Small intestine (tissue), 7 donors: ENCODE data around the gene EMC7. TPM values are rescaled to one million over a fixed set of nuclear protein-coding genes. Genes with fewer than 3 reads are reported as not detected.

Experiments used
- DNase-seq, 2 donors: peaks; one replicate each; pipeline versions ENCODE4 v3.0.0 to v3.0.0-alpha.2; 2013
- FAIRE-seq: peaks from 2 replicates; lab custom pipeline; 2012; peaks lifted over from hg19 to GRCh38; lab: Jason Lieb, UNC
- H3K27ac ChIP-seq, 3 donors: one replicate each; pipeline ENCODE4 v1.5.1; 2013; ENCODE audit warnings: low read length in 2 of 3, mild to moderate bottlenecking in 2 of 3, control low read depth in 1 of 3, inconsistent platforms in 1 of 3, low read depth in 1 of 3, moderate library complexity in 1 of 3
- H3K27me3 ChIP-seq, 3 donors: one replicate each; pipeline ENCODE4 v1.6.1; 2013; ENCODE audit warnings: low read length in 3 of 3, inconsistent platforms in 1 of 3; ENCODE audit not compliant: control insufficient read depth in 3 of 3, insufficient read depth in 3 of 3
- H3K36me3 ChIP-seq, 3 donors: one replicate each; pipeline ENCODE4 v1.6.1; 2013; ENCODE audit warnings: low read length in 3 of 3, inconsistent platforms in 1 of 3, low read depth in 1 of 3, mild to moderate bottlenecking in 1 of 3, moderate library complexity in 1 of 3; ENCODE audit not compliant: control insufficient read depth in 3 of 3, insufficient read depth in 2 of 3
- H3K4me1 ChIP-seq, 3 donors: one replicate each; pipeline ENCODE4 v1.6.1; 2013; ENCODE audit warnings: low read length in 2 of 3, inconsistent platforms in 1 of 3, low read depth in 1 of 3, mild to moderate bottlenecking in 1 of 3, moderate library complexity in 1 of 3; ENCODE audit not compliant: control insufficient read depth in 3 of 3, insufficient read depth in 2 of 3
- H3K4me3 ChIP-seq, 3 donors: one replicate each; pipeline ENCODE4 v1.5.1; 2013; ENCODE audit warnings: low read length in 3 of 3, control low read depth in 1 of 3, inconsistent platforms in 1 of 3, low read depth in 1 of 3, mild to moderate bottlenecking in 1 of 3, moderate library complexity in 1 of 3
- H3K9me3 ChIP-seq, 2 donors: one replicate each; pipeline ENCODE4 v1.6.1; 2013; ENCODE audit warnings: low read depth in 1 of 2, low read length in 1 of 2; ENCODE audit not compliant: control insufficient read depth in 2 of 2, insufficient read depth in 1 of 2
- WGBS, 3 donors: extraction: QIAGEN DNeasy Blood & Tissue Kit; methylation state at CpG; one replicate each; pipeline ENCODE4 v1.1.7; 2013; 5-methylcytosine and 5-hydroxymethylcytosine counted together
- polyA plus RNA-seq, 4 donors: library from polyadenylated mRNA; stranded (reverse) in 3 of 4; unstranded in 1 of 4; fragments of 200-250 nt in 3 of 4; fragments of 120-200 nt in 1 of 4; gene quantifications; one replicate each; pipeline versions ENCODE4 v1.2.1 to v1.2.3, GENCODE V29; 2013
- donor health status: healthy with polysubstance abuse.
- donor health status: control.
- donor health status: control.
- donor health status: Bipolar disorder and iron deficiency.
- donor health status: healthy.

EMC7 gene
- polyA plus RNA-seq, 4 donors: 38.7 to 86.1 (median 46.6) TPM

GRCh38 chr15:34109797-34110663 is 8.4 kb upstream of the EMC7 start:
- 66 to 71% (median 71%) methylated on average over 5 of the region's 5 CpGs for WGBS, 3 donors
- Histone ChIP-seq H3K4me1 (no peaks in the 10 kb centered on the region), H3K27me3 (peaks cover 0 to 3% (median 0%) of the 10 kb centered on the region in 3 donors), H3K4me3 (no peak overlapping the region), H3K27ac (no peak overlapping the region), H3K36me3 (no peaks in the 10 kb centered on the region), H3K9me3 (no peaks in the 10 kb centered on the region)
- DNase-seq: peak in 1 of 2 donors; percentile 31
- no peak for FAIRE-seq

GRCh38 chr15:34107315-34107714 is 5.7 kb upstream of the EMC7 start:
- FAIRE-seq (no peak), DNase-seq (no peak)
- Histone ChIP-seq H3K4me3 (no peak overlapping the region), H3K27ac (no peak overlapping the region), H3K36me3 (peaks cover 0 to 2% (median 0%) of the 10 kb centered on the region in 3 donors), H3K4me1 (no peaks in the 10 kb centered on the region), H3K9me3 (peaks cover 0 to 8% of the 10 kb centered on the region in 2 donors), H3K27me3 (no peaks in the 10 kb centered on the region)
- WGBS, 3 donors: 88 to 92% (median 90%) methylated on average over 2 of the region's 2 CpGs

DNA sequence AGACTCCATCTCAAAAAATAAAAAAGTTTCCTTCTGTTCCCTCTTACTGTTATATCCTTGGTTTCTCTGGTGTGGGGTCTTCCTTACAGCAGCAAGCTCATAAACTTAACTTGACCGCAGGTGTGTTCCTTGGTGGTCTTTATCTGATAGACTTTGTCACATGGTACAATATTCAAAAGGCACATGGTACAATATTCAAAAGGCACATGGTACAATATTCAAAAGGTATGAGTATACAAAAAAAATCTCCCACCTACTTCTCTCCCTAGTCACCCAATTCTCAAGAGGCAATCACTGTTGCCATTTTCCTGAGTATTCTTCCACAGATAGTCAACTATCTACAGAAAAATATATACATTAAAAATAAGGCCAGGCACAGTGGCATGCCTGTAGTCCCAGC is 4.8 kb upstream of the EMC7 start:
- no peak for DNase-seq
- no peak for FAIRE-seq
- H3K4me1 ChIP-seq: no peaks in the 10 kb centered on the region
- no peaks in the 10 kb centered on the region for H3K27me3 ChIP-seq
- no peak overlapping the region for H3K4me3 ChIP-seq
- no peak overlapping the region for H3K27ac ChIP-seq
- H3K9me3 ChIP-seq: peaks cover 0 to 8% of the 10 kb centered on the region in 2 donors
- peaks cover 0 to 2% (median 0%) of the 10 kb centered on the region in 3 donors for H3K36me3 ChIP-seq
- 63 to 94% (median 90%) methylated on average over 1 of the region's 1 CpG for WGBS, 3 donors

DNA sequence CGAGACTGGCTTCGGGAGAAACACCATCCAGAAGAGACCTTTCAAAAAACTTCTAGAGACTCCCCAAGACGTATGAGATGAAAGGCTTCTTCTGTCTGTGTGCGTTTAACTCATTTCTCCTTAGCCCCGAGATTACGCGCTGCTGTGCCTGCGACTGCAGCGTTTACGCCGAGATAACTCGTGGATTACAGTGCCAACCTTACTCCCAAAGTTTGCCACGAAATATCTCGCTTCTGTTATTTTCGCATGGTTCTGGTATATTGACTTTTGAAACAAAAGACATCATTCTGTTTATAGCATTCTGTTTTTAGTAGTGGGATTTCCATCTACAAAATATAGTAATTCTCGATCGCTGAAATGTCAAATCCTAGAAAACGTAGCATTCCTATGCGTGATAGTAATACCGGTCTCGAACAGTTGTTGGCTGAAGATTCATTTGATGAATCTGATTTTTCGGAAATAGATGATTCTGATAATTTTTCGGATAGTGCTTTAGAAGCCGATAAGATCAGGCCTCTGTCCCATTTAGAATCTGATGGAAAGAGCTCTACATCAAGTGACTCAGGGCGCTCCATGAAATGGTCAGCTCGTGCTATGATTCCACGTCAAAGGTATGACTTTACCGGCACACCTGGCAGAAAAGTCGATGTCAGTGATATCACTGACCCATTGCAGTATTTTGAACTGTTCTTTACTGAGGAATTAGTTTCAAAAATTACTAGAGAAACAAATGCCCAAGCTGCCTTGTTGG is 688 bp upstream of the EMC7 start:
- no peak for FAIRE-seq
- H3K27ac ChIP-seq: peak overlapping the region; percentile 71 to 92 (median 91)
- WGBS, 3 donors: 25 to 28% (median 27%) methylated on average over 29 of the region's 29 CpGs

DNA sequence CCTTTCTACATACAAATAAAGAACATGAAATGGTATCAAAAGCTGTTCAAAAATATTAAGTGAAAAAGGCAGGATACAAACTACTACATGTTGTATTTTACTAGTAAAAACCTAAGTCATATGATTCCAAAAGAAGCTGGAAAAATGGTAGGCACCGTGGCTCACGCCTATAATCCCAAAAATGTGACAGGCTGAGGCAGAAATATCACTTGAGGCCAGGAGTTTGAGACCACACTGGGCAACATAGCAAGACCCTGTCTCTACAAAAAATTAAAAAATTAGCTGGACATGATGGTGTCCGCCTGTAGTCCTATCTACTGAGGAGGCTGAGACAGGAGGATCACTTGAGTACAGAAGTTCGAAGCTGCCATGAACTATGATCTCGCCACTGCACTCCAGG is 1.7 kb downstream of the EMC7 start:
- FAIRE-seq (no peak), DNase-seq (no peak)
- WGBS, 3 donors: 93 to 98% (median 95%) methylated on average over 5 of the region's 5 CpGs
- Histone ChIP-seq H3K4me3 (no peak overlapping the region), H3K27ac (no peak overlapping the region), H3K27me3 (no peaks in the 10 kb centered on the region), H3K9me3 (peaks cover 0 to 8% of the 10 kb centered on the region in 2 donors), H3K4me1 (peaks cover 0 to 4% (median 0%) of the 10 kb centered on the region in 3 donors), H3K36me3 (peaks cover 0 to 8% (median 0%) of the 10 kb centered on the region in 3 donors)

More for the DNA sequence above, 688 bp upstream of the EMC7 start:
- peaks cover 0 to 8% of the 10 kb centered on the region in 2 donors for H3K9me3 ChIP-seq
- no peak for DNase-seq
- peak overlapping the region; percentile 39 to 99 (median 96) for H3K4me3 ChIP-seq
- H3K27me3 ChIP-seq: no peaks in the 10 kb centered on the region
- peaks cover 0 to 4% (median 0%) of the 10 kb centered on the region in 3 donors for H3K4me1 ChIP-seq
- H3K36me3 ChIP-seq: peaks cover 0 to 5% (median 0%) of the 10 kb centered on the region in 3 donors

DNA sequence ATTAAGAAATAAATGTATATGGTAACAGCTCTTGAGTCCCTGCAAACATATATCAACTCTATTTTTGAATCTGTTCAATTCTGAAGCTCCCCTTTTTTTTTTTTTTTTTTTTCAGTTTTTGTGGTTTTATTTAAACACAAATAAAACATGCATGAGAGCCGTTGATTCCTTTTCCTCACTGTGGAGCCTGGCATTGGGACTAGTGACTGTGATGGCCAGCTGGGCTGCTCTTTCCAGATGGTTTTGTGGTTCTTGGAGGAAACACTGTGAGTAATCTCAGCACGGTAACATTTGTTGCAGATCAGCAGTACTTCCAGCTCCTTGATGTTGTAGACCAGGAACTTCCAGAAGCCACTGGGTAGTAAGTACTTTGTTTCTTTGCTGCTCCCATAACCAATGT is 15.9 kb downstream of the EMC7 start:
- WGBS, 3 donors: 86 to 93% (median 92%) methylated on average over 2 of the region's 2 CpGs
- FAIRE-seq (no peak), DNase-seq (no peak)
- Histone ChIP-seq H3K27me3 (no peaks in the 10 kb centered on the region), H3K27ac (no peak overlapping the region), H3K36me3 (peaks cover 9 to 23% (median 11%) of the 10 kb centered on the region in 3 donors), H3K4me1 (no peaks in the 10 kb centered on the region), H3K9me3 (no peaks in the 10 kb centered on the region), H3K4me3 (no peak overlapping the region)

- 64 to 71% (median 69%) methylated on average over 7 of the region's 7 CpGs for WGBS, 3 donors
- FAIRE-seq (no peak), DNase-seq (no peak)
- H3K4me1 ChIP-seq: no peaks in the 10 kb centered on the region
- no peak overlapping the region for H3K4me3 ChIP-seq
- no peaks in the 10 kb centered on the region for H3K9me3 ChIP-seq
- H3K27ac ChIP-seq: no peak overlapping the region
- no peaks in the 10 kb centered on the region for H3K27me3 ChIP-seq
- peaks cover 9 to 19% (median 11%) of the 10 kb centered on the region in 3 donors for H3K36me3 ChIP-seq
Measured at GRCh38 chr15:34084086-34084485, 17.6 kb downstream of the EMC7 start.

DNA sequence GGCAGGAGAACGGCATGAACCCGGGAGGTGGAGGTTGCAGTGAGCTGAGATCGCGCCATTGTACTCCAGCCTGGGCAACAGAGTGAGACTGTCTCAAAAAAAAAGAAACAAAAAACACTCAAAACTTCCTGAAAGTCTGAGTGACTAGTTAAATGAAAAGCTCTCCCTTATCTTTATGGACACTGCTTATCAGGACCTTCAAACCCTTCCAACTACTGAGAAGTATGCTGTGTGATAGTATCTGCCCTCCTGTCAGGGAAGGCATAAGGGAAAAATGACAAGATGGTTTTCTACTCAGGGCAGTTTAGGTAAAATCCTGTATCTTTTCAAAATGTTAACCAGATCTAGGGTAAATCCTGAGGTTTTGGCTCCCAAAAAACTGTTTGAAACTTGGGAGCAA is 21.8 kb downstream of the EMC7 start:
- FAIRE-seq: no peak
- no peaks in the 10 kb centered on the region for H3K4me1 ChIP-seq
- no peaks in the 10 kb centered on the region for H3K27me3 ChIP-seq
- no peak overlapping the region for H3K4me3 ChIP-seq
- no peak overlapping the region for H3K27ac ChIP-seq
- WGBS, 3 donors: 25 to 63% (median 60%) methylated on average over 4 of the region's 4 CpGs
- DNase-seq: peak; percentile 61 to 63
- H3K36me3 ChIP-seq: peaks cover 3 to 5% (median 3%) of the 10 kb centered on the region in 3 donors
- peaks cover 0 to 3% of the 10 kb centered on the region in 2 donors for H3K9me3 ChIP-seq
